GM18907 (cell line): Measurements from ENCODE around the gene RNF123.

Experiments used
- ATAC-seq: cut with Tn5 transposase; IDR thresholded peaks from one replicate; pipeline ENCODE4 v1.9.1; 2021; ENCODE audit warnings: mild to moderate bottlenecking, moderate library complexity; ENCODE audit not compliant: unreplicated experiment

The RNF123 gene

GRCh38 chr3:49700453-49701128 lies 11.2 kb downstream of the RNF123 start:
- no peak for ATAC-seq

GRCh38 chr3:49701388-49702077 lies 12.2 kb downstream of the RNF123 start:
- ATAC-seq: no peak

GRCh38 chr3:49702672-49703071 lies 13.3 kb downstream of the RNF123 start:
- no peak for ATAC-seq

- ATAC-seq: peak; percentile 46
Observed at GRCh38 chr3:49703443-49703927, 14.1 kb downstream of the RNF123 start.

GRCh38 chr3:49703956-49704355 lies 14.6 kb downstream of the RNF123 start:
- ATAC-seq: no peak

- no peak for ATAC-seq
Observed at GRCh38 chr3:49704629-49705028, 15.3 kb downstream of the RNF123 start.

GRCh38 chr3:49705390-49705960 lies 16.1 kb downstream of the RNF123 start:
- ATAC-seq: no peak

- ATAC-seq: no peak
Observed at GRCh38 chr3:49706456-49707112, 17.2 kb downstream of the RNF123 start.

- ATAC-seq: no peak
Observed at GRCh38 chr3:49707113-49707480, 17.7 kb downstream of the RNF123 start.

- no peak for ATAC-seq
Observed at GRCh38 chr3:49709852-49710251, 20.5 kb downstream of the RNF123 start.

GRCh38 chr3:49711489-49711888 lies 22.1 kb downstream of the RNF123 start:
- no peak for ATAC-seq

- ATAC-seq: no peak
Observed at GRCh38 chr3:49712166-49712565, 22.8 kb downstream of the RNF123 start.

- ATAC-seq: no peak
Observed at GRCh38 chr3:49712631-49713317, 23.4 kb downstream of the RNF123 start.

GRCh38 chr3:49713336-49714105 lies 24.2 kb downstream of the RNF123 start:
- ATAC-seq: no peak

- no peak for ATAC-seq
Observed at GRCh38 chr3:49714728-49715550, 25.6 kb downstream of the RNF123 start.

- no peak for ATAC-seq
Observed at GRCh38 chr3:49715611-49716121, 26.3 kb downstream of the RNF123 start.

- no peak for ATAC-seq
Observed at GRCh38 chr3:49716169-49716568, 26.8 kb downstream of the RNF123 start.

GRCh38 chr3:49716691-49717210 lies 27.4 kb downstream of the RNF123 start:
- ATAC-seq: no peak
